Gastroesophageal sphincter (tissue), 4 donors: Measurements from ENCODE around the gene PRIMPOL. TPM values are rescaled to one million over a fixed set of nuclear protein-coding genes. Genes with fewer than 3 reads are reported as not detected.
"Not testable (repeated sequence)": the region's sequence is repeated elsewhere in the genome, so short reads cannot be mapped to it uniquely, and the experiment has no call there.

ENCODE experiments used
- ATAC-seq: fragments of 150-250 bp; one replicate; pipeline ENCODE4 v1.9.1; 2016; ENCODE audit warnings: mild to moderate bottlenecking, moderate library complexity
- H3K27ac ChIP-seq, 4 donors: fragments of 200-600 bp; sonication (generic) in 3 of 4; 1 replicate in 3 of 4; 2 replicates in 1 of 4; pipeline ENCODE4 v1.5.1; 2016 to 2019
- H3K27me3 ChIP-seq: fragments of 200-600 bp; sonication (generic); one replicate; pipeline ENCODE4 v1.5.1; 2019
- H3K36me3 ChIP-seq, 2 donors: fragments of 200-600 bp; sonication (generic); one replicate each; pipeline ENCODE4 v1.5.1; 2019; ENCODE audit warnings: control low read depth in 1 of 2
- H3K4me1 ChIP-seq, 3 donors: fragments of 200-600 bp; sonication (generic); 1 replicate in 2 of 3; 2 replicates in 1 of 3; pipeline ENCODE4 v1.5.1; 2016 to 2019; ENCODE audit warnings: control low read depth in 2 of 3
- H3K4me3 ChIP-seq, 2 donors: fragments of 200-600 bp; sonication (generic); one replicate each; pipeline ENCODE4 v1.5.1; 2019; ENCODE audit warnings: mild to moderate bottlenecking in 1 of 2, moderate library complexity in 1 of 2
- H3K9me3 ChIP-seq, 3 donors: fragments of 200-600 bp; sonication (generic); one replicate each; pipeline ENCODE4 v1.5.1; 2017 to 2019; ENCODE audit warnings: control low read depth in 2 of 3
- EP300 ChIP-seq: sonication (generic); formaldehyde crosslinking; IDR thresholded peaks from one replicate; pipeline ENCODE4 v1.6.1; 2017; ENCODE audit warnings: antibody characterized with exemption, mild to moderate bottlenecking
- POLR2A ChIP-seq, 2 donors: fragments of 450-650 bp; IDR thresholded peaks; one replicate each; pipeline ENCODE4 v1.6.1; 2017; ENCODE audit warnings: antibody characterized with exemption in 2 of 2, mild to moderate bottlenecking in 2 of 2, moderate library complexity in 1 of 2
- POLR2AphosphoS5 ChIP-seq: sonication (generic); formaldehyde crosslinking; IDR thresholded peaks from one replicate; pipeline ENCODE4 v1.6.1; 2017; ENCODE audit warnings: antibody characterized with exemption
- WGBS, 2 donors: methylation state at CpG; one replicate each; pipeline ENCODE4 v1.1.5; 2018; ENCODE audit warnings: low coverage in 1 of 2; 5-methylcytosine and 5-hydroxymethylcytosine counted together
- total RNA-seq, 4 donors: library from RNA; depleted of rRNA; stranded (reverse); fragments of >200 nt; gene quantifications; one replicate each; pipeline ENCODE4 v1.1.0, GENCODE V29; 2016
- TF ChIP-seq, protein P1 (sequence below), 4 experiments: fragments of 200-600 bp in 2 of 4; fragments of 450-650 bp in 2 of 4; sonication (generic) in 1 of 4; IDR thresholded peaks; one replicate each; pipeline ENCODE4 v1.5.1; 2017 to 2019; ENCODE audit warnings: antibody characterized with exemption in 4 of 4, mild to moderate bottlenecking in 2 of 4, moderate library complexity in 2 of 4

PRIMPOL gene
- total RNA-seq, 4 donors from 2014 or later, result 14.2 to 21.6 (median 16.9) TPM

GRCh38 chr4:184648054-184648312 lies 1.6 kb upstream of the PRIMPOL start:
- ATAC-seq, result no peak

GRCh38 chr4:184648313-184649025 lies 1.1 kb upstream of the PRIMPOL start:
- no peaks in the 10 kb centered on the region for H3K36me3 ChIP-seq
- peak overlapping the region; percentile 65 to 88 for H3K4me3 ChIP-seq
- H3K27ac ChIP-seq, result peak overlapping the region; percentile 94 to 99 (median 96)
- ATAC-seq, result peak; percentile 48
- 0 to 1% methylated on average over 16 to 18 of the region's 52 CpGs for WGBS, 2 donors
- H3K27me3 ChIP-seq, result no peaks in the 10 kb centered on the region
- peaks cover 11 to 66% (median 21%) of the 10 kb centered on the region in 3 donors for H3K4me1 ChIP-seq
- TF ChIP-seq EP300 (no peak), POLR2AphosphoS5 (peak; percentile 37)
- H3K9me3 ChIP-seq, result no peaks in the 10 kb centered on the region

More at GRCh38 chr4:184648054-184648312, 1.6 kb upstream of the PRIMPOL start:
- peaks cover 11 to 66% (median 21%) of the 10 kb centered on the region in 3 donors for H3K4me1 ChIP-seq
- 8 to 9% methylated on average over 5 to 6 of the region's 6 CpGs for WGBS, 2 donors
- no peaks in the 10 kb centered on the region for H3K36me3 ChIP-seq
- peak overlapping the region; percentile 94 to 99 (median 96) for H3K27ac ChIP-seq
- H3K9me3 ChIP-seq, result no peaks in the 10 kb centered on the region
- H3K4me3 ChIP-seq, result peak overlapping the region; percentile 65 to 88
- no peaks in the 10 kb centered on the region for H3K27me3 ChIP-seq
- TF ChIP-seq, protein P1, sequence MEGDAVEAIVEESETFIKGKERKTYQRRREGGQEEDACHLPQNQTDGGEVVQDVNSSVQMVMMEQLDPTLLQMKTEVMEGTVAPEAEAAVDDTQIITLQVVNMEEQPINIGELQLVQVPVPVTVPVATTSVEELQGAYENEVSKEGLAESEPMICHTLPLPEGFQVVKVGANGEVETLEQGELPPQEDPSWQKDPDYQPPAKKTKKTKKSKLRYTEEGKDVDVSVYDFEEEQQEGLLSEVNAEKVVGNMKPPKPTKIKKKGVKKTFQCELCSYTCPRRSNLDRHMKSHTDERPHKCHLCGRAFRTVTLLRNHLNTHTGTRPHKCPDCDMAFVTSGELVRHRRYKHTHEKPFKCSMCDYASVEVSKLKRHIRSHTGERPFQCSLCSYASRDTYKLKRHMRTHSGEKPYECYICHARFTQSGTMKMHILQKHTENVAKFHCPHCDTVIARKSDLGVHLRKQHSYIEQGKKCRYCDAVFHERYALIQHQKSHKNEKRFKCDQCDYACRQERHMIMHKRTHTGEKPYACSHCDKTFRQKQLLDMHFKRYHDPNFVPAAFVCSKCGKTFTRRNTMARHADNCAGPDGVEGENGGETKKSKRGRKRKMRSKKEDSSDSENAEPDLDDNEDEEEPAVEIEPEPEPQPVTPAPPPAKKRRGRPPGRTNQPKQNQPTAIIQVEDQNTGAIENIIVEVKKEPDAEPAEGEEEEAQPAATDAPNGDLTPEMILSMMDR (IDR thresholded peaks at IDR 0.05), result no peak
- no peak for TF ChIP-seq EP300
- TF ChIP-seq POLR2A (IDR thresholded peaks at IDR 0.05), result no peak
- no peak for TF ChIP-seq POLR2AphosphoS5

DNA sequence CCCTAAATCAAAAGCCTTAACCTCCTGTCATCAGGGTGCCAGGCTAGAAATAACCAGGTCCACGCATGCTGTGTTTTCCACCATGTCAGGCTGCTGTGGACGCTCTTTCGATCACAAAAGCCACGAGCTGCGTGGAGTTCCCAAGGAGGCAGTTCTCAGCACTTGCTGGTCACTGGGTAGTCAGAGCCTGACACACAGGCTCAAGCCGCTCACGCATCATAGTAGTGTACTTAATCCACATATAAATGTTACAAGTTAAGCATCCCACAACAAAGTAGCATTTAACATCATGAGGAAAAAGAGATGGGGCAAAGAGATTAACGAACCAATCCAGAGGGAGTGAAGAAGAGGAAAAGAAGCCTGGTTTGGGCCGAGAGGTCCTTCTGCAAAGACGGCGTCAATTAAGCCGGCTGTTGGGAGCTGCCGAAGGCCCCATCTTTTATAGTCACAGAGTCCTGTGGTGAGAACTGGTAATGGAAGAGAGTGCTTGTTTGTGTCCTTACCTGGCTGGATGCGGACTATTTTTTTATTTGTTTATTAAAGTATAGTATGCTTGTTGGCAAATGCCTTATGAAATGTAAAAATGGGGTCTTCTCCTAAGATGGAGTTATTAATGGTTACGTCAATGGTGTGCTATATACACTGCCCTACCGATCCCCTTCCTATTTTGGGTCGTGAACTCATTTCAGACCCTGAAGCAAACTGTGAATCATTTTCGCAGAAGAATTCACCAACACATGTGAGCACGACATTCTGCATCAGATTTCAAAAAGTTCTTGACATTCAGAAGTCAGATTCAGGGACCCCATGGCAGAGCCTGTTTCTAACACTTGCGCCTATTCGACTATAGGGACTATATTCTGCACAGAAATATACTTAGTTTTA lies 675 bp downstream of the PRIMPOL start:
- Histone ChIP-seq H3K9me3 (no peaks in the 10 kb centered on the region), H3K4me1 (peaks cover 11 to 51% (median 21%) of the 10 kb centered on the region in 3 donors), H3K27me3 (no peaks in the 10 kb centered on the region), H3K36me3 (peaks cover 0 to 11% of the 10 kb centered on the region in 2 donors), H3K4me3 (peak overlapping the region; percentile 65 to 86), H3K27ac (peak overlapping the region; percentile 79 to 99 (median 95))
- no peak for TF ChIP-seq POLR2A (IDR thresholded peaks at IDR 0.05)
- TF ChIP-seq EP300, result no peak
- TF ChIP-seq, protein P1 (IDR thresholded peaks at IDR 0.05), result no peak
- TF ChIP-seq POLR2AphosphoS5, result no peak
- no peak for ATAC-seq
- WGBS, 2 donors, result 31 to 39% methylated on average over 12 to 16 of the region's 21 CpGs

DNA sequence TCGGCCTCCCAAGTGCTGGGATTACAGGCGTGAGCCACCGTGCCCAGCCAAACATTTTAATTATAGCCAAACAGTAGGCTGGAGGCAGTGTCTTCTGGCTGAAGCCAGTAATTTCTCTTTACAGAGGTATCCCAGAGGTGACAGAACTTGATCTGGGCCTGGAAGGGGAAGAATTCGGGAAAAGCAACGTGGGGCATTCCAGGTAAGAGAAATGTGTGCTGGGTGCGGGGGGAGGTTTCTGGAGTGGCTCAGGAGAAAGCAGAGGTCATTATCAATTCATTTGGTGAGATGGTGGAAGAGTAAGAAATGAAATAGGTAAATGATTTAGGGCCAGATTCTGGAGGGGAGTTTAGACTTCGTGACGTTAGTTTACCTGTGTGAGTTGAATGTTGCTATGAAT lies 2.4 kb downstream of the PRIMPOL start:
- peaks cover 0 to 16% of the 10 kb centered on the region in 2 donors for H3K36me3 ChIP-seq
- no peak for TF ChIP-seq POLR2AphosphoS5
- no peak for TF ChIP-seq EP300
- TF ChIP-seq, protein P1 (IDR thresholded peaks at IDR 0.05), result no peak
- TF ChIP-seq POLR2A (IDR thresholded peaks at IDR 0.05), result no peak
- H3K4me1 ChIP-seq, result peaks cover 8 to 35% (median 21%) of the 10 kb centered on the region in 3 donors
- H3K27ac ChIP-seq, result no peak overlapping the region
- WGBS, 2 donors, result 89 to 100% methylated on average over 3 to 8 of the region's 8 CpGs
- H3K4me3 ChIP-seq, result no peak overlapping the region
- no peak for ATAC-seq
- H3K27me3 ChIP-seq, result no peaks in the 10 kb centered on the region
- H3K9me3 ChIP-seq, result no peaks in the 10 kb centered on the region

GRCh38 chr4:184652681-184653080 lies 3.1 kb downstream of the PRIMPOL start:
- H3K4me3 ChIP-seq, H3K9me3 ChIP-seq, H3K27me3 ChIP-seq, ATAC-seq, H3K27ac ChIP-seq: not testable (repeated sequence)
- peaks cover 2 to 27% (median 13%) of the 10 kb centered on the region in 3 donors for H3K4me1 ChIP-seq
- peaks cover 0 to 23% of the 10 kb centered on the region in 2 donors for H3K36me3 ChIP-seq
